K562 (cell line): ENCODE results near the gene PRICKLE3. TPM values are rescaled to one million over a fixed set of nuclear protein-coding genes. Genes with fewer than 3 reads are reported as not detected.

ENCODE experiments used
- JUNB ChIP-seq: fragments of 450-650 bp; formaldehyde crosslinking; conservative IDR thresholded peaks from 2 replicates; pipeline ENCODE4 v1.4.0; 2020; ENCODE audit warnings: mild to moderate bottlenecking
- polyA plus RNA-seq, 8 experiments: library from polyadenylated mRNA; depleted of rRNA in 4 of 8; stranded (reverse) in 5 of 8; unstranded in 3 of 8; fragments of >200 nt; fragmentation: Nextera tagmentation in 2 of 8; fragmentation: Illumina TruSeq in 1 of 8; extraction: Ambion mirVana in 2 of 8; extraction: Trizol in 1 of 8; gene quantifications; 2 replicates each; pipeline versions ENCODE4 v1.2.1 to v1.2.3, GENCODE V29; 2011 to 2014; ENCODE audit warnings: inconsistent platforms in 1 of 8, missing spikeins in 1 of 8
- total RNA-seq, 7 experiments: library from RNA; depleted of rRNA in 6 of 7; stranded (reverse); fragments of >200 nt in 6 of 7; fragmentation: Illumina TruSeq in 2 of 7; extraction: Trizol in 2 of 7; gene quantifications; 2 replicates each; pipeline versions ENCODE4 v1.2.1 to v1.2.3, GENCODE V29; 2011 to 2021; ENCODE audit warnings: low replicate concordance in 1 of 7
- TF ChIP-seq, protein P1 (sequence below): sonication (generic); formaldehyde crosslinking; IDR thresholded peaks from 2 replicates; pipeline ENCODE4 v1.8.0; 2023; ENCODE audit warnings: missing genetic modification reagents, mild to moderate bottlenecking, borderline replicate concordance
- TF ChIP-seq, protein P2 (sequence below): fragments of 450-650 bp; IDR thresholded peaks from 2 replicates; pipeline ENCODE4 v1.6.1; 2016; ENCODE audit warnings: mild to moderate bottlenecking

The PRICKLE3 gene
- total and polyA plus RNA-seq, 9 of the 15 experiments (the other 6 are each of a cell fraction or from before 2014, with no cell fraction given), result 1.1 to 44.3 (median 14.0) TPM

DNA sequence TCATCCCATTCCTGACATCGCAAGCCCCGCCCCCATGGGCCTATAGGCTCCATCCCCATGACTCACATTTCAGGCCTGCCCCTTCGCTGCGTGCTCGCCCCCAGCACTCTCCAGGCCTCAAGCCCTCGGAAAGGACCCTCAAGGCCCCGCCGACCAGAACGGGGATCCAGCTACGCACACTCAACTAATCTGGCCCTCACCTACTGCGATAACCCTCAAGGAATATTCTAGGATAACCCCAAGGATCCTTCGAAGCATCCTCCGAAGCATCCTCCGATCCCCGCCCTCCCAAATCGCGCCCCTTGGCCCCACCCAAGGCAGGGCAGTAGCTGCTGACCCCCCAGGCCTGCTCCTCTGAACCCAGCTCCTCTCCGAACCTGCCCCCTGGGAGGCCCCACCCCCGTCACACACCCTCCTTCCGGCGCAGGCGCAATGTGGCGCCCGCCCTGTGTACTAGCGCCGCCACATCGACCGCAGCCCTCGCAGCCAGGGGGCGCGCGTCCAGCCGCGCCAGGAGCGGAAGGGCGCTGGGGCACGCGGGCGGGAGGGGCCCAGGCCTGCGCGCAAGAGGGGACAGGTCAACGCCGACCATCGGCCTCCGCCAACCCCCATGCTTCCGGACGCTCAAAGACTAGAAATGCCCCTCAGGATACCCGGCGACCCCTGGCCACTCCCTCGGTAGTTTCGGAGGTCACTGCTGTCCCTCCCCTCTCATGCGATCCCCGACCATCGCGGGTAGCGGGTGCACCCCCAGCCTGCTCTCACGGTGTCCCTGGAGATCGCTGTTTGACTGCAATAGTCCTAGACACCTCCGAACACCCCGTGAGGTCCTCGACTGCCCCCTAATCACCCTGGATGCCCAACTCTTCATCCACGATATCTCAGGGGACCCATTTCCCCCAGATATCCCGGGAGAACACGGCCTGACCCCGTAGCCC, 30.0 kb downstream of the PRICKLE3 start (continued):
- TF ChIP-seq, protein P1, sequence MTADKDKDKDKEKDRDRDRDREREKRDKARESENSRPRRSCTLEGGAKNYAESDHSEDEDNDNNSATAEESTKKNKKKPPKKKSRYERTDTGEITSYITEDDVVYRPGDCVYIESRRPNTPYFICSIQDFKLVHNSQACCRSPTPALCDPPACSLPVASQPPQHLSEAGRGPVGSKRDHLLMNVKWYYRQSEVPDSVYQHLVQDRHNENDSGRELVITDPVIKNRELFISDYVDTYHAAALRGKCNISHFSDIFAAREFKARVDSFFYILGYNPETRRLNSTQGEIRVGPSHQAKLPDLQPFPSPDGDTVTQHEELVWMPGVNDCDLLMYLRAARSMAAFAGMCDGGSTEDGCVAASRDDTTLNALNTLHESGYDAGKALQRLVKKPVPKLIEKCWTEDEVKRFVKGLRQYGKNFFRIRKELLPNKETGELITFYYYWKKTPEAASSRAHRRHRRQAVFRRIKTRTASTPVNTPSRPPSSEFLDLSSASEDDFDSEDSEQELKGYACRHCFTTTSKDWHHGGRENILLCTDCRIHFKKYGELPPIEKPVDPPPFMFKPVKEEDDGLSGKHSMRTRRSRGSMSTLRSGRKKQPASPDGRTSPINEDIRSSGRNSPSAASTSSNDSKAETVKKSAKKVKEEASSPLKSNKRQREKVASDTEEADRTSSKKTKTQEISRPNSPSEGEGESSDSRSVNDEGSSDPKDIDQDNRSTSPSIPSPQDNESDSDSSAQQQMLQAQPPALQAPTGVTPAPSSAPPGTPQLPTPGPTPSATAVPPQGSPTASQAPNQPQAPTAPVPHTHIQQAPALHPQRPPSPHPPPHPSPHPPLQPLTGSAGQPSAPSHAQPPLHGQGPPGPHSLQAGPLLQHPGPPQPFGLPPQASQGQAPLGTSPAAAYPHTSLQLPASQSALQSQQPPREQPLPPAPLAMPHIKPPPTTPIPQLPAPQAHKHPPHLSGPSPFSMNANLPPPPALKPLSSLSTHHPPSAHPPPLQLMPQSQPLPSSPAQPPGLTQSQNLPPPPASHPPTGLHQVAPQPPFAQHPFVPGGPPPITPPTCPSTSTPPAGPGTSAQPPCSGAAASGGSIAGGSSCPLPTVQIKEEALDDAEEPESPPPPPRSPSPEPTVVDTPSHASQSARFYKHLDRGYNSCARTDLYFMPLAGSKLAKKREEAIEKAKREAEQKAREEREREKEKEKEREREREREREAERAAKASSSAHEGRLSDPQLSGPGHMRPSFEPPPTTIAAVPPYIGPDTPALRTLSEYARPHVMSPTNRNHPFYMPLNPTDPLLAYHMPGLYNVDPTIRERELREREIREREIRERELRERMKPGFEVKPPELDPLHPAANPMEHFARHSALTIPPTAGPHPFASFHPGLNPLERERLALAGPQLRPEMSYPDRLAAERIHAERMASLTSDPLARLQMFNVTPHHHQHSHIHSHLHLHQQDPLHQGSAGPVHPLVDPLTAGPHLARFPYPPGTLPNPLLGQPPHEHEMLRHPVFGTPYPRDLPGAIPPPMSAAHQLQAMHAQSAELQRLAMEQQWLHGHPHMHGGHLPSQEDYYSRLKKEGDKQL (CRISPR knock-in tag), result no peak
- TF ChIP-seq, protein P2, sequence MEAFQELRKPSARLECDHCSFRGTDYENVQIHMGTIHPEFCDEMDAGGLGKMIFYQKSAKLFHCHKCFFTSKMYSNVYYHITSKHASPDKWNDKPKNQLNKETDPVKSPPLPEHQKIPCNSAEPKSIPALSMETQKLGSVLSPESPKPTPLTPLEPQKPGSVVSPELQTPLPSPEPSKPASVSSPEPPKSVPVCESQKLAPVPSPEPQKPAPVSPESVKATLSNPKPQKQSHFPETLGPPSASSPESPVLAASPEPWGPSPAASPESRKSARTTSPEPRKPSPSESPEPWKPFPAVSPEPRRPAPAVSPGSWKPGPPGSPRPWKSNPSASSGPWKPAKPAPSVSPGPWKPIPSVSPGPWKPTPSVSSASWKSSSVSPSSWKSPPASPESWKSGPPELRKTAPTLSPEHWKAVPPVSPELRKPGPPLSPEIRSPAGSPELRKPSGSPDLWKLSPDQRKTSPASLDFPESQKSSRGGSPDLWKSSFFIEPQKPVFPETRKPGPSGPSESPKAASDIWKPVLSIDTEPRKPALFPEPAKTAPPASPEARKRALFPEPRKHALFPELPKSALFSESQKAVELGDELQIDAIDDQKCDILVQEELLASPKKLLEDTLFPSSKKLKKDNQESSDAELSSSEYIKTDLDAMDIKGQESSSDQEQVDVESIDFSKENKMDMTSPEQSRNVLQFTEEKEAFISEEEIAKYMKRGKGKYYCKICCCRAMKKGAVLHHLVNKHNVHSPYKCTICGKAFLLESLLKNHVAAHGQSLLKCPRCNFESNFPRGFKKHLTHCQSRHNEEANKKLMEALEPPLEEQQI, result no peak
- no peak for TF ChIP-seq JUNB (CRISPR knock-in tag)
